Right forelimb (tissue), 1 donor: Measurements from ENCODE around the gene RAB3IL1.

Source experiments
- DNase-seq: peaks from one replicate; pipeline ENCODE4 v3.0.0-alpha.2; 2018

The RAB3IL1 gene

GRCh38 chr11:61951484-61952135, 34.2 kb upstream of the RAB3IL1 start:
- no peak for DNase-seq

GRCh38 chr11:61950035-61950547, 32.7 kb upstream of the RAB3IL1 start, which contains the start of gene BEST1:
TSS of gene BEST1 (plus strand) at chr11:61950351. CDS start at chr11:61951807, 1,456 bp downstream.
- no peak for DNase-seq

GRCh38 chr11:61949169-61950034, 32.0 kb upstream of the RAB3IL1 start:
- peak; percentile 78 for DNase-seq

GRCh38 chr11:61948505-61948904, 31.1 kb upstream of the RAB3IL1 start:
- no peak for DNase-seq

- DNase-seq, result peak; percentile 91
Observed at GRCh38 chr11:61947486-61948210, 30.3 kb upstream of the RAB3IL1 start.

- no peak for DNase-seq
Observed at GRCh38 chr11:61946894-61947293, 29.5 kb upstream of the RAB3IL1 start.

GRCh38 chr11:61945191-61945590, 27.8 kb upstream of the RAB3IL1 start:
- no peak for DNase-seq

- no peak for DNase-seq
Observed at GRCh38 chr11:61940466-61940865, 23.1 kb upstream of the RAB3IL1 start.

GRCh38 chr11:61935861-61936260, 18.5 kb upstream of the RAB3IL1 start:
- no peak for DNase-seq

- no peak for DNase-seq
Observed at GRCh38 chr11:61930933-61931332, 13.6 kb upstream of the RAB3IL1 start.

GRCh38 chr11:61928606-61929005, 11.2 kb upstream of the RAB3IL1 start:
- no peak for DNase-seq

- DNase-seq, result no peak
Observed at GRCh38 chr11:61927501-61927900, 10.1 kb upstream of the RAB3IL1 start.

GRCh38 chr11:61926235-61926634, 8.9 kb upstream of the RAB3IL1 start:
- DNase-seq, result peak; percentile 29

- no peak for DNase-seq
Observed at GRCh38 chr11:61925736-61926135, 8.4 kb upstream of the RAB3IL1 start.

- DNase-seq, result no peak
Observed at GRCh38 chr11:61924064-61924455, 6.7 kb upstream of the RAB3IL1 start.

- peak; percentile 91 for DNase-seq
Observed at GRCh38 chr11:61923166-61924063, 6.0 kb upstream of the RAB3IL1 start.

- peak; percentile 90 for DNase-seq
Observed at GRCh38 chr11:61922539-61922938, 5.2 kb upstream of the RAB3IL1 start.

- peak; percentile 36 for DNase-seq
Observed at GRCh38 chr11:61921446-61921845, 4.1 kb upstream of the RAB3IL1 start.

- DNase-seq, result peak; percentile 40
Observed at GRCh38 chr11:61919705-61920631, 2.6 kb upstream of the RAB3IL1 start.

GRCh38 chr11:61918938-61919704, 1.8 kb upstream of the RAB3IL1 start:
- peak; percentile 41 for DNase-seq
